Activated naive CD8-positive, alpha-beta T cell treated with anti-CD3 and anti-CD28 coated beads, Interleukin-2, amount 50 U/mL, for 16 hours (primary cell): ENCODE data around the gene CBY3.
"Not testable (repeated sequence)": the region's sequence is repeated elsewhere in the genome, so short reads cannot be mapped to it uniquely, and the experiment has no call there.

Source experiments
- DNase-seq: peaks from one replicate; pipeline ENCODE4 v3.0.0-alpha.2; 2020; ENCODE audit warnings: low read depth, low spot score

The CBY3 gene

DNA sequence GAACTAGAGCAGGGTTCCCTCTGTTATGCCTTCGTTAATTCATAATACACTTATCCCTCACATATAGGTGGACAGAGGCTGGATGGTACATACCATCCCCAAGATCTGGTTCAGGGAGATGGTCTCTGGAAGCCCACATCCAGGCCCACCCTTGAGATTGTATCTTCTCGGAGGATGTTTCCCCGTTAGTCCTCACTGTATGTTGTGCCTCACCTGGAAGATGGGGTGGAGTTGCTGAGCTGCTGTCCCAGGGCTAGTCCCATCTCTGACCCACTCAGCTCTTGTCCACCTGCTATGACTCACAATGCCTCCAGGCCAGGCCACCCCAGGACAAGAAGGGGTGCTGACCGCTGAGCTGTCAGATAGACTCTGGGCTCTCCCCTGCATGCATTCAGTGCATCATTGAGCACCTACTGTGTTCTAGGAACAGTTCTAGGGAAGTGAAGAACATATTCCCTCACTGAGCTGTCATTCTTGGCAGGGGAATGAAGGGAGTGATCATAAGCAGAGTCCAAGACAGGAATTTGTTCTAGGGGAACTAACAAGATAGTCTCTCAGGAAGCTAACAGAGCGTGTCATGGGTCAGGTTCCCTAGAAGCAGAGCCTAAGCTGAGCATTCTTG, at the start of gene CBY3:
Gene CBY3, minus strand, starts transcription at position 255 of the 622 bp plus-strand sequence. Its CDS starts 116 bp downstream, at position 139.
- DNase-seq: no peak

GRCh38 chr5:179730356-179730755, 49.5 kb upstream of the CBY3 start:
- DNase-seq: no peak

DNA sequence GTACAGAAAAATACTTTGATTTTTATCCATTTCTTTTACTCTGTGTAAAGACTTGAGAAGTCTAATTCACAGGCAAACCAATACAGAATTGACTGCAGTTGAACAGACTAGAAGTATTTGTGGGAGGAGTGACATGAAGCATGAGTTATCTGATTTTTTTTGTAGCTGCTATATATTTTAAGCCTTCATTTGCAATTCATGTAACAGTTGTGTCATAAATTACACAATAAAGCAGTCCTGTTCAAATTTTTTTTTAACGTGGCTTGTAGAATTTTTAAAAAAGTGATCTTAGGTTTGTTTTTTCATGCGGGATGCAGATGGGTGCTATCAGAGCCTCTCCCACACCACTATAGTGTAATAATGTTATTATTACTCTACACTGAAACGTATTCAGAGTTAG, 48.9 kb upstream of the CBY3 start:
- no peak for DNase-seq

GRCh38 chr5:179729303-179729702, 48.5 kb upstream of the CBY3 start:
- DNase-seq: no peak

DNA sequence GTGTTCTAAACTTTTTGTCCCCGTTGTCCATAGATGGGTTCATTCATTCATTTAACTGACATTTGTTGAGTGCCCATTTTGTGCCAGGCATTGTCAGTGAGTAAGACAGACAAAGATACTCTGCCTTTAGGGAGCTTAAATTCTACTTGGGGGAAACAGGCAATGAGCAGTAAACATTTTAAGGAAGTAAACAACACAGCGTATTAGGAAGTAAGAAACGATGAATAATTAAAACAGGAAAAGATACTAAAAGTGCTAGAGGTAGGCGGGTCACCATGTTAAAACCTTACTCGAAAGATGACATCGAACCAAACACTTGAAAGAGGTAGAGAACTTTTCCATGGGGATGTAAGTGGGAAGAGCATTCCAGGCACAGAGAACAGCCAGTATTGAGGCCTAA, 46.3 kb upstream of the CBY3 start:
- no peak for DNase-seq

DNA sequence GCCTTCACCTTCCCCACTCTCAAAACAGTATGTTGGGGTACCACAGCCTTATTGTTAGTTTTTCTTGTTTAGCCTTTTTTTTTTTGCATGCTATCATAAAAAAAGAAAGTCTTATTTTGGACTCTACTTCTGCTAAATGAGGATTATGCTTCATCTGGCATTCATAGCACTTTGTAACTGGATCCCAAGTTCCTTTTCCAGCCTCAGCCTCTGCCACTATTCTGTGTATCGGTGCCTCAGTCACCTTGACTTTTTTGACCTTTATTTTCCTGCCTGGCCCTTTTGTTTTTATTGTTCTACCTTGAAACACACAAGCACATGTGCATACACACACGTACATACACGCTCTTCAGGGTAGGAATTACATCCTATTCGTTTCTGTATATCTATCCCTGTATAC, 43.3 kb upstream of the CBY3 start:
- DNase-seq: no peak

GRCh38 chr5:179720222-179720621, 39.4 kb upstream of the CBY3 start:
- no peak for DNase-seq

- DNase-seq: no peak
Observed at GRCh38 chr5:179716286-179716685, 35.5 kb upstream of the CBY3 start.

DNA sequence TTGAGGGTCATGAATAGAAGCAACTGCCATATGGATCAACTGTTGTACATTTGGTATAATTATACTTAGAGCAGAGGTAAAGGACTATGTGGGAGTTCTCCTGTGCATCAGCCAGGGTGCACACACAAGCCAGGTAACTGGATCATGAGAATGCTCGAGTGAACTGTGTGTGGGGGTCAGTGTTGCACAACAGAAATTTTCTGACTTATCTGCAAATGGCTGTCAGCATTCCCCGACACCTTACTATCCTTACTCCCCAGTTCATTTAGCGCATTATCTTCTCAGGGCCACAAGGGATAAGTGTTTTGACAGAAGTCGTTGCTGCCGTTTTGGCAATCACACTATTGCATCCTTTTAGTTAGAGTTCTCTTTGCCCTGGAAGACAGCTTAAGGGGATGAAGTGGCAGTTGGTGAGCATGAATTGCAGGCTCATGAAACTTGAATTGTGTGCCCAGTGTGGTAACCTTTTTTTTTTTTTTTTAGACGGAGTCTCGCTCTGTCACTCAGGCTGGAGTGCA, 19.6 kb upstream of the CBY3 start:
- DNase-seq: no peak

DNA sequence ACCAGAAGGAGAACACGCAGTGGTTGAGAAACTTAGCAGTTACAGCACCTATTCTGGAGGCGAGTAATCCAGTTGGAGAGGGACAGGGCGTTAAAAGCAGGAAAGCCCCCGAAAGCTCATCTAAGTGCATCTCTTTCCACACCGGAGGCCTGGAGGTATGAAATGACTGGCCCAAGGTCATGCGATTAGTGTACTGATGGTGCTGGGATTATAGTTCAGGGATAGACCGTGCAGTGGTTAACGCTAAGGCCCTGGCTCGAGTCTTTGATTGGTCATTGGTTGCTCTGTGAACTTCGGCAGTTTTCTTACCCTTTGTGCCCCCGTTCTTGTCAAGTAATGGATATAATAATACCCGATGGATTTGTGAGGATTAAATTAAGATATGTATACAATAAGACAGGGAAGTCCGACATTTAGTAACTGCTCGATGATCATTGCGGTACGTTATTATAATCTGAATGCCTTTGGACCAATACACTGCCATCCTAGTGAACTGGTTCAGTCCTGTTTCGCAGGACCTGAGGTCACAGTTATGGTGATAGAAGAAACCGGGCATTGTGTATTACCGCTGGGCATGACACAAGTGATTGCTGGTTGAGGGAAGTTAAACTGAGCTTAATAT, 18.9 kb upstream of the CBY3 start:
- DNase-seq: peak; percentile 6

- DNase-seq: no peak
Observed at GRCh38 chr5:179698935-179699615, 18.2 kb upstream of the CBY3 start, which contains the start of gene CANX. CANX (plus strand) TSS chr5:179698967; CDS start chr5:179705682, 6,715 bp downstream.

GRCh38 chr5:179697993-179698934, 17.4 kb upstream of the CBY3 start:
- DNase-seq: peak; percentile 98

DNA sequence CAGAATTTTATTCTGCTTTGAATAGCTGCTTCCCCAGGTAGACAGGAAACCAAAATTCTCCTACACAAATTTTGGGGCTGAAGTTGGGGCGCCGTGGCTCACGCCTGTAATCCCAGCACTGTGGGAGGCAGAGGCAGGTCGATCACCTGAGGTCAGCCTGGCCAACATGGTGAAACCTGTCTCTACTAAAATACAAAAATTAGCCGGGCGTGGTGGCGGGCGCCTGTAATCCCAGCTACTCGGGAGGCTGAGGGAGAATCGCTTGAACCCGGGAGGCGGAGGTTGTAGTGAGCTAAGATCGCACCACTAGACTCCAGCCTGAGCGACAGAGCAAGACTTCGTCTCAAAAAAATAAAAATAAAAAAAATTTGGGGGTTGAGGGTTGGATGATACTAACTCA, 16.7 kb upstream of the CBY3 start:
- not testable (repeated sequence) for DNase-seq

DNA sequence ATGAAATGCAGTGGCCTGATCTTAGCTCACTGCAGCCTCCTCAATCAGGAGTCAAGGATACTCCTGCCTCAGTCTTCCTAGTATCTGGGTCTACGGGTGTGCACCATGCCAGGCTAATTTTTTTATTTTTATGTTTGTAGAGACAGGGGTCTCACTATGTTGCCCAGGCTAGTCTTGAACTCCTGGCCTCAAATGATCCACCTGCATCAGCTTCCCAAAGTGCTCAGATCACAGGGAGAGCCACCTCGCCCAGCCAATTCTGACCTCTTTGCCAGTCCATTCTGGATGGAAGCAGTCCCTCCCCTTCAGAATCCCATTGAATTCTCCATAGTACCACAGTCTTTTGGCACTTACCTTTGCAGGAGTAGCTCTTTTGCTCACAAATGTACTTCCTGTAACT, 16.3 kb upstream of the CBY3 start:
- DNase-seq: no peak

DNA sequence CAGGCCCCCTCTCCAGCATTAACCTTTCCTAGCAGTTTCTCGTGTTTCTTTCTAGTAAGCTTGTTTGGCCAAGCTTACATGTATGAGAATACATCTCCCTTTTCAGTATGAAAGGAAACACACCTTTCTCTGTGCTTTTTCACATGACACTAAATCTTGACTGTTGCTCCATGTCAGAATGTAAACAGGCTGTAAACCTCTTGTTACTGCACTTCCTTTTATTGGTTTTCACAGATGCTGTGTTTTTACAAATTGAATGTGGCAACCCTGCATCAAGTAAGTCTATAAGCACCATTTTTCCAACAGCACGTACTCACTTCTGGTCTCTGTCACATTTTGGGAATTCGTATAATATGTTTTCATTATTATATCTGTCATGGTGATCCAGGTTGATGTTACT, 15.8 kb upstream of the CBY3 start:
- DNase-seq: no peak

- no peak for DNase-seq
Observed at GRCh38 chr5:179694561-179694960, 13.7 kb upstream of the CBY3 start.

DNA sequence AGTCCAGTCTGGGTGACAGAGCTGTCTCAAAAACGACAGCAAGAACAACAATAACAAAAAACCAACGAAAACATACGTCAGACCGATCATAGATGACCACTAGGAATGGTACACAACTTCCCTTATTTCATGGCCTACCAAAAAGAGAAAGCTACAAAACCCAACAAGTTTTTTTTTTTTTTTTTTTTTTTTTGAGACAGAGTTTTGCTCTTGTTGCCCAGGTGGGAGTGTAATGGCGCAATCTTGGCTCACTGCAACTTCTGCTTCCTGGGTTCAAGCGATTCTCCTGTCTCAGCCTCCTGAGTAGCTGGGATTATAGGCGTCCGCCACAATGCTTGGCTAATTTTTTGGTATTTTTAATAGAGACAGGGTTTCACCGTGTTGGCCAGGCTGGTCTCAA, 8.4 kb upstream of the CBY3 start:
- not testable (repeated sequence) for DNase-seq

GRCh38 chr5:179680014-179680779, 637 bp downstream of the CBY3 start:
- DNase-seq: no peak

DNA sequence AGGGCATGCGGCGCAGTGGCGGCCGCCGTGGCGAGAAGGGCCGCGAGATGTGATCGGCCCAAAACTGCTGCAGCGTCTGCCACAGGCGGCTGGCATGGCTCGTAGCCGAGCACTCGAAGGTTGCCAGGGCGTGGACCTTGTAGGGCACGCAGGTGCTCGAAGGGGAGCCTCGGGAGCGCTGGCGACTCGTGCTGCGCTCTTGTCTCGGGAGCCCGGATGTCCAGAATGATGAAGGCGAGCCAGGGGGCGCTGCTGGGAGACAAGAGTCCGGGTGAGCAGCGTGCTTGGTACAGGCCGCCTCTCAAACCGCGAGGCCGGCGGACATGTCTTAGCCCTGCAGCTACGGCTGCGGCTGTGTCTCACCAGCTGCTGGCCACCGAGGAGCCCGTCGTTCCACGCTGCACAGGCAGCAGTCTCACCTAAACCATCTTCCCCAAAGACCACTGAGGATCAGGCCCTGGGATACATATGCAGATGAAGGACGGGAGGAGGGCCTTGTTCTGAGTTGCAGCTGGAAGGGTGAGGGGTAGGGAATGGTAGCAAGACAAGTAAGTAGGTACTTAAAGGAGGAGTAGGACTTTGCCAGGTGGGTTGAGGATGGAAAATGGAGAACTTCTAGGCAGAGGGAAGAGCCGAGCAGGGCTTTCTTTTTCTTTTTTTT, 1.7 kb downstream of the CBY3 start:
- DNase-seq: peak; percentile 8
